ENCODE data around the gene LAMB2.

The LAMB2 gene

DNA sequence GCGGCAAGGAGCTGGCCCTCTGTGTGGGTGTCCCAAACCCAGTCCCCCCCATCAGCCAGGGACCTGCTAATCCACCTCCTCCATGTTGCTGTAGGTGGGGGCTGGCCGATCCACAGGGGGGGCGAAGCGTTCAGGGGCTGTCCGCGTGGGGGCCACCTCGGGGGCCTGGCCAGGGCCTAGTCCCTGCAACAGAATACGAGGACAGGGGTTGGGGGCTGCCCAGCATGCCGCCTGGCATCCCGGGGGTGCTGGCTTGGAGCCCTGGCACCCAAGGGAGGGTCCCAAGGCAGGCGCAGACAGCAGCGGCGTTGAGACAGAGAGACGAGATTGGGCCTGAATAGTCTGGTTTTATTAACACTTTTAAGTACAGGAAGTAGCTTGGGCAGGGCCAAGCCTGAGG, 24.5 kb downstream of the LAMB2 start:
- no peak for DNase-seq
- Histone ChIP-seq H3K4me3 (ENCODE audit: insufficient read depth, low read depth, low read length, poor library complexity, severe bottlenecking) (no peak overlapping the region), H3K36me3 (ENCODE audit: control insufficient read depth, insufficient read depth, low read length) (peaks cover 51% of the 10 kb centered on the region), H3K27me3 (replicated peaks; ENCODE audit: control insufficient read depth, insufficient read depth, low read length, poor library complexity, severe bottlenecking) (no peaks in the 10 kb centered on the region), H3K27ac (ENCODE audit: insufficient read depth, low read length, poor library complexity, severe bottlenecking) (no peak overlapping the region), H3K4me1 (ENCODE audit: control insufficient read depth, insufficient read depth, low read length, poor library complexity, severe bottlenecking) (peaks cover 9% of the 10 kb centered on the region), H3K9me3 (ENCODE audit: control insufficient read depth, low read length) (no peaks in the 10 kb centered on the region)

DNA sequence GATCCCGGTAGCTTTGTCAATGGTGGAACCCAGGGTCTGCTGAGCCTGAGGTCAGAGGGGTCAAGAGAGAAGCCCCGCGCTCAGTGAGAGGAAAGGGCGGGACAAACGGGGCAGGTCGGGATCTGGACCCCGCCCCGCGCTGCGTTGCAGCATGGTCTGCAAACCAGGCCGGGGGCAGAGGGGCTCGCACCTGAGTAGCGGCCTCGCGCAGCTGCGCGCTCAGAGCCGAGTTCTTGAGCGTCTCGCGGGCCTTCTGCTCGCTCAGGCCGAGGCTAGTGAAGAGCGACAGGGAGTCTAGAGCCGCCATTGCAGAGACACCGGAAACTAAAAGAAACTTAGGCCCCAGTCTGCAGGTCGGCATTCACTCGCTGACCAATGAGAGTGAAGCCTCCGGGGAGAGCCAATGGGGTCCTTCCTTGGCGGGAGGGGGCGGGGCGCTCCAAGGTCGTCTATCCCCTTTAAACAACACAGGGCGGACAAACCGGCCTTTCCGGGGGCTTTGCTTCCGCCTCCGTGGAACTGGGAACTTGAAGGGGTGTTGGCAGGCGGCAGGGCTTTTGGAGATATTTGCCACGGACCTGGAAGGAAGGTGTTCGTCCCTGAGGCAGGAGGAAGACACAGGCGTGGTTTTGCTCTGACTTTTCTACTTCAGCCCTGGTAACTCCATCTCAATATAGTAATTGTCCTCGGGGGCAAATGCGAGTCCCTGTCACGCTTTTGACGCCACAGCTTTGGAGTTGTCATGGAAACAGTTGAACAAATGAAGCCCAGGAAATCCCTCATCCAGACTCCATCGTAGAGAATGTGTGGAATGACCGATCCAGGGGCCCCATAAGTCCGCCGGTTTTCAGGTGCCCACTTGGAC, 28.2 kb downstream of the LAMB2 start, which contains the start of gene QARS1:
Gene QARS1, minus strand, starts transcription at position 331 of the 865 bp plus-strand sequence. Its CDS starts 24 bp downstream, at position 307.
- peak; percentile 78 to 87 (median 84) for DNase-seq
- H3K4me3 ChIP-seq (ENCODE audit: insufficient read depth, low read depth, low read length, poor library complexity, severe bottlenecking): peak within 1 kb of the TSS; percentile 84
- H3K36me3 ChIP-seq (ENCODE audit: control insufficient read depth, insufficient read depth, low read length): peaks cover 46% of the 10 kb centered on the region
- peaks cover 11% of the 10 kb centered on the region for H3K4me1 ChIP-seq (ENCODE audit: control insufficient read depth, insufficient read depth, low read length, poor library complexity, severe bottlenecking)
- H3K27me3 ChIP-seq (replicated peaks; ENCODE audit: control insufficient read depth, insufficient read depth, low read length, poor library complexity, severe bottlenecking): no peaks in the 10 kb centered on the region
- H3K27ac ChIP-seq (ENCODE audit: insufficient read depth, low read length, poor library complexity, severe bottlenecking): peak within 1 kb of the TSS; percentile 84
- H3K9me3 ChIP-seq (ENCODE audit: control insufficient read depth, low read length): no peaks in the 10 kb centered on the region

DNA sequence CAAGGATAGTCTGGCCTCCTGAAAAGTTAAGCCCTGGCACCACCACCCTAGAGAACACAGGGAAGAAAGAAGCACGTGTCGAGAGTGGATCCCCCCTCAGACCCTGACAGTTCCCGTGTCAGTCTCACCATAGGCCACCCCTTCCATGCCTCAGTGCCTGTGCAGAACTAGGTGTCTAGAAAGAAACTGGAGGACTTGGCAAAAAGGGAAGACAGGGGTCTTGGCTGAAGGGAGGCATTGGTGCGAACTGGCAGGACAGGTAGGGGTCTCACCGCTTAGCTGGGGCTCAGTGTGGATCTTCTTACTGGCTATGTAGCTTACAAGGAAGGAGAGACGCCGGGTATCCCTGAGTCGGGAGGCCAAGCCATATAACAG, 28.8 kb downstream of the LAMB2 start:
- peaks cover 11% of the 10 kb centered on the region for H3K4me1 ChIP-seq (ENCODE audit: control insufficient read depth, insufficient read depth, low read length, poor library complexity, severe bottlenecking)
- no peak for DNase-seq
- H3K9me3 ChIP-seq (ENCODE audit: control insufficient read depth, low read length): no peaks in the 10 kb centered on the region
- peaks cover 46% of the 10 kb centered on the region for H3K36me3 ChIP-seq (ENCODE audit: control insufficient read depth, insufficient read depth, low read length)
- peak overlapping the region; percentile 84 for H3K4me3 ChIP-seq (ENCODE audit: insufficient read depth, low read depth, low read length, poor library complexity, severe bottlenecking)
- peak overlapping the region; percentile 84 for H3K27ac ChIP-seq (ENCODE audit: insufficient read depth, low read length, poor library complexity, severe bottlenecking)
- no peaks in the 10 kb centered on the region for H3K27me3 ChIP-seq (replicated peaks; ENCODE audit: control insufficient read depth, insufficient read depth, low read length, poor library complexity, severe bottlenecking)

DNA sequence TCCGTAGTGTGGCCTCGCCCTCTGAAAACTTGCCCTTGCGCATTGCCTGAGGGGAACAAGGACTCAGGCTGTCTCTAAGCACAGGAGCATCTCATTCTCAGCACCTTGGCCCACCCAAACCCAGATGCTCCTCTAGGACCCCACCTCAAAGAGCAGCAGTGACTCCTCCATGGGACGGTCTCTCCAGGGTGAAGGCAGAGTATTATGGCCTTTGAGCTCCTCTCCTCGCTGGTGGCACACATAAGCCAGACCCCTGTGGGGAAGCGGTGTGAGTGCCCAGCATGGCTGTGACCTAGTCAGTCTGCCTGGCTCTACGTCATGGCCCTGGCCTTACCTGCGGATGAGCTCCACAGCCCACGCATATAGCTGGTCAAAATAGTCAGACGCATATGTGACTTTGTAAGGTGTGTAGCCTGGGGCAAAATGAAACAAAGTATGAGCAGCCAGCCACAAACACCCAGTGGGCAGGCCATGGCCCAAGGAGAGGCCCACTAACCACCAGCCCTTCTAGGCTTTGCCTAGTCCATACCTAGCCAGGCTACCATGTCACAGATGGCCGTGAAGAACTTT, 32.7 kb downstream of the LAMB2 start:
- Histone ChIP-seq H3K4me3 (ENCODE audit: insufficient read depth, low read depth, low read length, poor library complexity, severe bottlenecking) (no peak overlapping the region), H3K36me3 (ENCODE audit: control insufficient read depth, insufficient read depth, low read length) (peaks cover 50% of the 10 kb centered on the region), H3K27ac (ENCODE audit: insufficient read depth, low read length, poor library complexity, severe bottlenecking) (no peak overlapping the region), H3K4me1 (ENCODE audit: control insufficient read depth, insufficient read depth, low read length, poor library complexity, severe bottlenecking) (peaks cover 11% of the 10 kb centered on the region), H3K9me3 (ENCODE audit: control insufficient read depth, low read length) (no peaks in the 10 kb centered on the region), H3K27me3 (replicated peaks; ENCODE audit: control insufficient read depth, insufficient read depth, low read length, poor library complexity, severe bottlenecking) (no peaks in the 10 kb centered on the region)
- no peak for DNase-seq

GRCh38 chr3:49098910-49099630, 33.8 kb downstream of the LAMB2 start:
- Histone ChIP-seq H3K36me3 (ENCODE audit: control insufficient read depth, insufficient read depth, low read length) (peaks cover 50% of the 10 kb centered on the region), H3K9me3 (ENCODE audit: control insufficient read depth, low read length) (no peaks in the 10 kb centered on the region)

GRCh38 chr3:49098429-49098828, 34.4 kb downstream of the LAMB2 start:
- DNase-seq: no peak

More at GRCh38 chr3:49098910-49099630, 33.8 kb downstream of the LAMB2 start:
- Histone ChIP-seq H3K4me3 (ENCODE audit: insufficient read depth, low read depth, low read length, poor library complexity, severe bottlenecking) (no peak overlapping the region), H3K4me1 (ENCODE audit: control insufficient read depth, insufficient read depth, low read length, poor library complexity, severe bottlenecking) (peaks cover 15% of the 10 kb centered on the region), H3K27me3 (replicated peaks; ENCODE audit: control insufficient read depth, insufficient read depth, low read length, poor library complexity, severe bottlenecking) (no peaks in the 10 kb centered on the region), H3K27ac (ENCODE audit: insufficient read depth, low read length, poor library complexity, severe bottlenecking) (no peak overlapping the region)
- DNase-seq: no peak

GRCh38 chr3:49093853-49094767, 38.7 kb downstream of the LAMB2 start, which contains the start of gene QRICH1:
TSS of gene QRICH1 (minus strand) at chr3:49094071. CDS start at chr3:49077017, 17,054 bp downstream.
- peak within 1 kb of the TSS; percentile 94 for H3K4me3 ChIP-seq (ENCODE audit: insufficient read depth, low read depth, low read length, poor library complexity, severe bottlenecking)
- peaks cover 18% of the 10 kb centered on the region for H3K4me1 ChIP-seq (ENCODE audit: control insufficient read depth, insufficient read depth, low read length, poor library complexity, severe bottlenecking)
- H3K36me3 ChIP-seq (ENCODE audit: control insufficient read depth, insufficient read depth, low read length): peaks cover 19% of the 10 kb centered on the region
- H3K27ac ChIP-seq (ENCODE audit: insufficient read depth, low read length, poor library complexity, severe bottlenecking): peak within 1 kb of the TSS; percentile 90
- H3K9me3 ChIP-seq (ENCODE audit: control insufficient read depth, low read length): no peaks in the 10 kb centered on the region
- DNase-seq: peak; percentile 89 to 96 (median 93)
- H3K27me3 ChIP-seq (replicated peaks; ENCODE audit: control insufficient read depth, insufficient read depth, low read length, poor library complexity, severe bottlenecking): no peaks in the 10 kb centered on the region

More at GRCh38 chr3:49098429-49098828, 34.4 kb downstream of the LAMB2 start:
- Histone ChIP-seq H3K27ac (ENCODE audit: insufficient read depth, low read length, poor library complexity, severe bottlenecking) (no peak overlapping the region), H3K4me1 (ENCODE audit: control insufficient read depth, insufficient read depth, low read length, poor library complexity, severe bottlenecking) (peaks cover 9% of the 10 kb centered on the region), H3K4me3 (ENCODE audit: insufficient read depth, low read depth, low read length, poor library complexity, severe bottlenecking) (no peak overlapping the region), H3K9me3 (ENCODE audit: control insufficient read depth, low read length) (no peaks in the 10 kb centered on the region), H3K36me3 (ENCODE audit: control insufficient read depth, insufficient read depth, low read length) (peaks cover 50% of the 10 kb centered on the region), H3K27me3 (replicated peaks; ENCODE audit: control insufficient read depth, insufficient read depth, low read length, poor library complexity, severe bottlenecking) (no peaks in the 10 kb centered on the region)

- peak overlapping the region; percentile 90 for H3K27ac ChIP-seq (ENCODE audit: insufficient read depth, low read length, poor library complexity, severe bottlenecking)
- peaks cover 23% of the 10 kb centered on the region for H3K4me1 ChIP-seq (ENCODE audit: control insufficient read depth, insufficient read depth, low read length, poor library complexity, severe bottlenecking)
- H3K27me3 ChIP-seq (replicated peaks; ENCODE audit: control insufficient read depth, insufficient read depth, low read length, poor library complexity, severe bottlenecking): no peaks in the 10 kb centered on the region
- H3K9me3 ChIP-seq (ENCODE audit: control insufficient read depth, low read length): no peaks in the 10 kb centered on the region
- peak; percentile 61 to 68 (median 67) for DNase-seq
- peaks cover 10% of the 10 kb centered on the region for H3K36me3 ChIP-seq (ENCODE audit: control insufficient read depth, insufficient read depth, low read length)
- peak overlapping the region; percentile 94 for H3K4me3 ChIP-seq (ENCODE audit: insufficient read depth, low read depth, low read length, poor library complexity, severe bottlenecking)
Observed at GRCh38 chr3:49092938-49093852, 39.7 kb downstream of the LAMB2 start.
